Measurements from ENCODE around the gene CPA3.

GRCh38 chr3:148923592-148923991 is 58.5 kb downstream of the CPA3 start:
- no peak for TF ChIP-seq CTCF (conservative IDR thresholded peaks at IDR 0.05 in 1 of 2, IDR thresholded peaks at IDR 0.05 in 1 of 2; ENCODE audit: low read depth in 1 of 2, low read length in 2 of 2)
- no peak for TF ChIP-seq EZH2 (IDR thresholded peaks at IDR 0.05; ENCODE audit: low read length, missing control alignments)
